ENCODE data around the gene GZMB.
"Not testable (repeated sequence)": the region's sequence is repeated elsewhere in the genome, so short reads cannot be mapped to it uniquely, and the experiment has no call there.

The GZMB gene

GRCh38 chr14:24634158-24634557 is at the start of gene GZMB:
Gene GZMB, minus strand, starts transcription at chr14:24634190. Its CDS starts 30 bp downstream, at chr14:24634160.
- DNase-seq: peak; percentile 31 to 67

GRCh38 chr14:24681056-24681455 is 47.1 kb upstream of the GZMB start:
- no peak for DNase-seq

- no peak for DNase-seq
Measured at GRCh38 chr14:24680516-24680915, 46.5 kb upstream of the GZMB start.

GRCh38 chr14:24679248-24679961 is 45.4 kb upstream of the GZMB start:
- no peak for DNase-seq

- peak; percentile 76 to 81 for DNase-seq
Measured at GRCh38 chr14:24678801-24679247, 44.8 kb upstream of the GZMB start.

GRCh38 chr14:24677956-24678355 is 44.0 kb upstream of the GZMB start:
- no peak for DNase-seq

- no peak for DNase-seq
Measured at GRCh38 chr14:24674204-24674970, 40.4 kb upstream of the GZMB start.

- peak; percentile 46 to 50 for DNase-seq
Measured at GRCh38 chr14:24673534-24674203, 39.7 kb upstream of the GZMB start.

GRCh38 chr14:24673059-24673458 is 39.1 kb upstream of the GZMB start:
- no peak for DNase-seq

GRCh38 chr14:24670594-24670993 is 36.6 kb upstream of the GZMB start:
- no peak for DNase-seq

- no peak for DNase-seq
Measured at GRCh38 chr14:24669651-24670050, 35.7 kb upstream of the GZMB start.

- peak in 1 of 2 donors; percentile 44 for DNase-seq
Measured at GRCh38 chr14:24665440-24665991, 31.5 kb upstream of the GZMB start.

GRCh38 chr14:24664366-24664765 is 30.4 kb upstream of the GZMB start:
- DNase-seq: no peak

- DNase-seq: no peak
Measured at GRCh38 chr14:24662753-24663152, 28.8 kb upstream of the GZMB start.

GRCh38 chr14:24659916-24660570 is 26.1 kb upstream of the GZMB start:
- DNase-seq: no peak

- not testable (repeated sequence) for DNase-seq
Measured at GRCh38 chr14:24648361-24648760, 14.4 kb upstream of the GZMB start.

GRCh38 chr14:24639905-24640304 is 5.9 kb upstream of the GZMB start:
- DNase-seq: no peak

- DNase-seq: no peak
Measured at GRCh38 chr14:24639270-24639669, 5.3 kb upstream of the GZMB start.

- DNase-seq: no peak
Measured at GRCh38 chr14:24633353-24633752, 637 bp downstream of the GZMB start.

GRCh38 chr14:24632761-24633160 is 1.2 kb downstream of the GZMB start:
- no peak for DNase-seq

GRCh38 chr14:24632336-24632735 is 1.7 kb downstream of the GZMB start:
- no peak for DNase-seq

- no peak for DNase-seq
Measured at GRCh38 chr14:24631749-24632335, 2.1 kb downstream of the GZMB start.

All from stimulated activated CD4-positive, alpha-beta T cell treated with anti-CD3 and anti-CD28 coated beads, Interleukin-2, amount 100 ng/mL, for 48 hours (primary cell).